H9 (cell line): ENCODE data around the gene ODAD3. TPM values are rescaled to one million over a fixed set of nuclear protein-coding genes. Genes with fewer than 3 reads are reported as not detected.
A peak's percentile ranks its signal among the peaks of the same experiment; 100 is the strongest.

Experiments used
- DNase-seq: peaks from one replicate; pipeline ENCODE4 v3.0.0-alpha.2; 2017
- H2AFZ ChIP-seq: one replicate; pipeline ENCODE4 v1.6.1; 2013; ENCODE audit warnings: mild to moderate bottlenecking, low read length, control low read depth, moderate library complexity
- H2AK5ac ChIP-seq: 2 replicates; pipeline ENCODE4 v1.6.1; 2013; ENCODE audit warnings: low read length, control low read depth, mixed read lengths; ENCODE audit not compliant: insufficient read length
- H2BK120ac ChIP-seq: one replicate; pipeline ENCODE4 v1.6.1; 2013; ENCODE audit warnings: low read depth, mild to moderate bottlenecking, low read length, control low read depth, inconsistent platforms; ENCODE audit not compliant: poor library complexity, severe bottlenecking
- H2BK12ac ChIP-seq: 2 replicates; pipeline ENCODE4 v1.6.1; 2013; ENCODE audit warnings: low read length, control low read depth, mixed read lengths, low read depth; ENCODE audit not compliant: insufficient read length
- H2BK15ac ChIP-seq: 2 replicates; pipeline ENCODE4 v1.6.1; 2013; ENCODE audit warnings: low read depth, low read length, control low read depth
- H2BK20ac ChIP-seq: one replicate; pipeline ENCODE4 v1.6.1; 2013; ENCODE audit warnings: low read depth, mild to moderate bottlenecking, low read length, control low read depth, inconsistent platforms; ENCODE audit not compliant: poor library complexity, severe bottlenecking
- H2BK5ac ChIP-seq: 2 replicates; pipeline ENCODE4 v1.6.1; 2013; ENCODE audit warnings: low read length, control low read depth, mixed read lengths; ENCODE audit not compliant: insufficient read length
- H3K14ac ChIP-seq: 2 replicates; pipeline ENCODE4 v1.6.1; 2013; ENCODE audit warnings: low read length, control low read depth; ENCODE audit not compliant: insufficient read depth
- H3K18ac ChIP-seq: 2 replicates; pipeline ENCODE4 v1.6.1; 2013; ENCODE audit warnings: low read depth, mild to moderate bottlenecking, mixed read lengths, low read length, control low read depth; ENCODE audit not compliant: insufficient read length
- H3K23ac ChIP-seq: 2 replicates; pipeline ENCODE4 v1.6.1; 2013; ENCODE audit warnings: low read length, control low read depth, mixed read lengths, low read depth; ENCODE audit not compliant: insufficient read length
- H3K23me2 ChIP-seq: 2 replicates; pipeline ENCODE4 v1.6.1; 2013; ENCODE audit warnings: low read depth, mild to moderate bottlenecking, mixed read lengths, low read length, control low read depth; ENCODE audit not compliant: insufficient read length, poor library complexity, severe bottlenecking
- H3K27ac ChIP-seq: 2 replicates; pipeline ENCODE4 v1.5.1; 2013; ENCODE audit warnings: low read length, control low read depth, mixed read lengths, low read depth; ENCODE audit not compliant: insufficient read length
- H3K27me3 ChIP-seq: 2 replicates; pipeline ENCODE4 v1.6.1; 2013; ENCODE audit warnings: low read length, control low read depth, inconsistent platforms; ENCODE audit not compliant: insufficient read depth
- H3K4ac ChIP-seq: 2 replicates; pipeline ENCODE4 v1.6.1; 2013; ENCODE audit warnings: low read depth, mild to moderate bottlenecking, control low read depth, inconsistent platforms, low read length, moderate library complexity
- H3K4me1 ChIP-seq: 2 replicates; pipeline ENCODE4 v1.6.1; 2013; ENCODE audit warnings: low read length, control low read depth, inconsistent platforms; ENCODE audit not compliant: insufficient read depth
- H3K4me2 ChIP-seq: 2 replicates; pipeline ENCODE4 v1.6.1; 2013; ENCODE audit warnings: low read length, control low read depth, mixed read lengths; ENCODE audit not compliant: insufficient read length, insufficient read depth
- H3K56ac ChIP-seq: 2 replicates; pipeline ENCODE4 v1.6.1; 2013; ENCODE audit warnings: low read depth, mild to moderate bottlenecking, mixed read lengths, low read length, control low read depth; ENCODE audit not compliant: insufficient read length
- H3K79me1 ChIP-seq: 2 replicates; pipeline ENCODE4 v1.6.1; 2013; ENCODE audit warnings: low read depth, mild to moderate bottlenecking, moderate library complexity, low read length, control low read depth, inconsistent platforms; ENCODE audit not compliant: insufficient read depth, poor library complexity, severe bottlenecking
- H3K79me2 ChIP-seq: 2 replicates; pipeline ENCODE4 v1.6.1; 2013; ENCODE audit warnings: low read length, control low read depth, inconsistent platforms; ENCODE audit not compliant: insufficient read depth
- H3K9ac ChIP-seq: 2 replicates; pipeline ENCODE4 v1.6.1; 2013; ENCODE audit warnings: low read length, control low read depth, mixed read lengths; ENCODE audit not compliant: insufficient read length; ENCODE audit errors: extremely low read depth
- H3K9me3 ChIP-seq: one replicate; pipeline ENCODE4 v1.6.1; 2013; ENCODE audit warnings: low read depth, low read length, inconsistent platforms; ENCODE audit not compliant: control insufficient read depth
- H3T11ph ChIP-seq: one replicate; pipeline ENCODE4 v1.6.1; 2013; ENCODE audit warnings: mild to moderate bottlenecking, low read length, control low read depth, inconsistent platforms
- H4K20me1 ChIP-seq: one replicate; pipeline ENCODE4 v1.6.1; 2013; ENCODE audit not compliant: control insufficient read depth, insufficient read length, insufficient read depth
- H4K5ac ChIP-seq: 2 replicates; pipeline ENCODE4 v1.6.1; 2013; ENCODE audit warnings: low read depth, mild to moderate bottlenecking, mixed read lengths, low read length, control low read depth; ENCODE audit not compliant: insufficient read length
- H4K8ac ChIP-seq: replicated peaks from 2 replicates; pipeline ENCODE4 v1.6.1; 2013; ENCODE audit warnings: low read length, control low read depth, mixed read lengths, low read depth; ENCODE audit not compliant: insufficient read length
- H4K91ac ChIP-seq: 2 replicates; pipeline ENCODE4 v1.6.1; 2013; ENCODE audit warnings: low read depth, mild to moderate bottlenecking, moderate library complexity, mixed read lengths, low read length, control low read depth; ENCODE audit not compliant: insufficient read length
- H3K27ac Mint-ChIP-seq, 3 experiments: 2 replicates in 2 of 3; 3 replicates in 1 of 3; pipeline ENCODE4 v1.8.0; 2020 to 2021; ENCODE audit warnings: mixed read lengths in 3 of 3, mild to moderate bottlenecking in 1 of 3, moderate library complexity in 1 of 3
- H3K27me3 Mint-ChIP-seq: 2 replicates; pipeline ENCODE4 v1.8.0; 2021; ENCODE audit warnings: low read depth, mild to moderate bottlenecking, moderate library complexity, mixed read lengths
- H3K36me3 Mint-ChIP-seq, 3 experiments: 2 replicates in 2 of 3; 3 replicates in 1 of 3; pipeline ENCODE4 v1.8.0; 2020 to 2021; ENCODE audit warnings: low read depth in 3 of 3, mixed read lengths in 3 of 3; ENCODE audit not compliant: insufficient read depth in 1 of 3
- H3K4me1 Mint-ChIP-seq, 2 experiments: 2 replicates each; pipeline ENCODE4 v1.8.0; 2020; ENCODE audit warnings: mixed read lengths in 2 of 2
- H3K4me3 Mint-ChIP-seq, 2 experiments: 2 replicates in 1 of 2; 3 replicates in 1 of 2; pipeline ENCODE4 v1.8.0; 2020 to 2021; ENCODE audit warnings: mild to moderate bottlenecking in 2 of 2, mixed read lengths in 2 of 2, moderate library complexity in 1 of 2
- H3K9me3 Mint-ChIP-seq, 2 experiments: 2 replicates in 1 of 2; 3 replicates in 1 of 2; pipeline ENCODE4 v1.8.0; 2020; ENCODE audit warnings: mild to moderate bottlenecking in 2 of 2, mixed read lengths in 2 of 2, moderate library complexity in 1 of 2
- CTCF ChIP-seq: fragments of 200-600 bp; sonication (generic); conservative IDR thresholded peaks from 3 replicates; pipeline ENCODE4 v1.8.0; 2021; ENCODE audit warnings: antibody characterized with exemption, mild to moderate bottlenecking
- WGBS: extraction: QIAGEN DNeasy Blood & Tissue Kit; methylation state at CpG from one replicate; pipeline ENCODE4 v1.1.7; 2013; ENCODE audit warnings: missing lambda C conversion rate, low lambda C conversion rate, mixed read lengths; ENCODE audit not compliant: insufficient read length; ENCODE audit errors: extremely low coverage; 5-methylcytosine and 5-hydroxymethylcytosine counted together
- total RNA-seq: library from RNA; stranded (reverse); gene quantifications from 2 replicates; pipeline ENCODE4 v1.2.1, GENCODE V29; 2021

ODAD3 gene
- total RNA-seq, 1 experiment from 2014 or later: 2.5 TPM

- Histone ChIP-seq H3K4me2 (no peak overlapping the region), H3K23ac (no peak overlapping the region), H2BK12ac (no peak overlapping the region), H3K56ac (no peak overlapping the region), H3T11ph (no peak overlapping the region), H2BK20ac (no peak overlapping the region), H3K9ac (no peak overlapping the region), H3K27me3 (no peaks in the 10 kb centered on the region), H3K79me2 (no peaks in the 10 kb centered on the region), H2BK15ac (no peak overlapping the region), H4K8ac (no peak overlapping the region), H3K9me3 (no peaks in the 10 kb centered on the region), H4K91ac (no peak overlapping the region), H2BK5ac (no peak overlapping the region), H3K27ac (no peak overlapping the region), H2AK5ac (no peak overlapping the region), H2AFZ (no peak overlapping the region), H3K79me1 (no peaks in the 10 kb centered on the region), H3K23me2 (peaks cover 8% of the 10 kb centered on the region), H3K4me1 (no peaks in the 10 kb centered on the region), H4K20me1 (peaks cover 4% of the 10 kb centered on the region), H3K4ac (no peak overlapping the region), H3K14ac (no peak overlapping the region), H4K5ac (no peak overlapping the region), H2BK120ac (no peak overlapping the region), H3K18ac (no peak overlapping the region)
- Mint-ChIP-seq H3K27ac (0 out of 7 replicates have a peak overlapping the region, but pooled peaks of 1 of the 3 experiments have one; percentile 44), H3K9me3 (no peaks in the 10 kb centered on the region), H3K4me1 (peaks cover 15 to 35% of the 10 kb centered on the region in 2 experiments), H3K27me3 (peaks cover 2% of the 10 kb centered on the region; the same call in 1 of the 2 replicates), H3K4me3 (no peak overlapping the region), H3K36me3 (peaks cover 4 to 19% (median 18%) of the 10 kb centered on the region in 3 experiments; a peak in 6 of 7 replicates)
- no peak for TF ChIP-seq CTCF
- no peak for DNase-seq
- no CpG with 5 or more reads among the region's 3 CpGs for WGBS
Measured at GRCh38 chr19:11377756-11378155, 57.2 kb downstream of the ODAD3 start.
